Psoas muscle (tissue), 8 donors: ENCODE results near the gene FAM163B. TPM values are rescaled to one million over a fixed set of nuclear protein-coding genes. Genes with fewer than 3 reads are reported as not detected.

ENCODE experiments used
- ATAC-seq, 4 donors: fragments of 200-7000 bp; cut with Tn5 transposase; one replicate each; pipeline ENCODE4 v1.9.1; 2020; ENCODE audit warnings: moderate library complexity in 3 of 4, mild to moderate bottlenecking in 2 of 4
- DNase-seq, 2 donors: peaks; one replicate each; pipeline ENCODE4 v3.0.0-alpha.2; 2020
- H3K27ac ChIP-seq: fragments of 200-600 bp; one replicate; pipeline ENCODE4 v1.8.0; 2022
- H3K27me3 ChIP-seq, 3 donors: fragments of 200-600 bp in 1 of 3; one replicate each; pipeline versions ENCODE4 v1.6.1 to v1.8.0; 2013 to 2022; ENCODE audit warnings: low read length in 2 of 3, mild to moderate bottlenecking in 2 of 3, moderate library complexity in 1 of 3; ENCODE audit not compliant: insufficient read depth in 3 of 3
- H3K36me3 ChIP-seq, 2 donors: fragments of 200-600 bp in 1 of 2; one replicate each; pipeline versions ENCODE4 v1.6.1 to v1.8.0; 2013 to 2022; ENCODE audit warnings: low read depth in 1 of 2, mild to moderate bottlenecking in 1 of 2, moderate library complexity in 1 of 2; ENCODE audit not compliant: insufficient read depth in 1 of 2
- H3K4me1 ChIP-seq: fragments of 200-600 bp; one replicate; pipeline ENCODE4 v1.8.0; 2022
- H3K4me3 ChIP-seq: fragments of 200-600 bp; one replicate; pipeline ENCODE4 v1.8.0; 2022; ENCODE audit warnings: mild to moderate bottlenecking
- H3K9me3 ChIP-seq: fragments of 200-600 bp; one replicate; pipeline ENCODE4 v1.8.0; 2022
- WGBS, 3 donors: extraction: QIAGEN DNeasy Blood & Tissue Kit; methylation state at CpG; one replicate each; pipeline versions ENCODE4 v1.1.6 to v1.1.7; 2013; 5-methylcytosine and 5-hydroxymethylcytosine counted together
- intact Hi-C, 2 donors: fragments of 100-400 bp; cut with DNase I; formaldehyde crosslinking; loops; one replicate each; pipeline versions ENCODE4 v1.11.0 to v1.14.2; 2022
- polyA plus RNA-seq, 3 donors: library from polyadenylated mRNA; stranded (reverse); fragments of 200-250 nt; gene quantifications; one replicate each; pipeline ENCODE4 v1.2.3, GENCODE V29; 2013
- total RNA-seq, 4 donors: library from RNA; stranded (reverse); fragmentation: NEBNext Ultra II Directional in 2 of 4; extraction: Animal tissue kit (Norgen Biotek cat#: 25700) in 2 of 4; gene quantifications; one replicate each; pipeline versions ENCODE4 v1.2.1 to v1.2.4, GENCODE V29; 2021 to 2023
- TF ChIP-seq, protein P1 (sequence below): fragments of 200-600 bp; IDR thresholded peaks from one replicate; pipeline ENCODE4 v1.8.0; 2022; ENCODE audit warnings: antibody characterized with exemption
- donor health status: healthy with polysubstance abuse.
- donor health status: DM: no; HTN: no; CAD: no; lungs with moderate emphysema.
- donor health status: Bipolar disorder and iron deficiency.
- donor health status: healthy.
- donor health status: DM: yes; HTN: yes; CAD: no.
- donor health status: DM: no; HTN: no; CAD: no.
- donor health status: DM: no; HTN: no; CAD: no.
- donor health status: DM: yes; HTN: yes; CAD: no.

Gene FAM163B
- total and polyA plus RNA-seq, 7 donors = not detected

DNA sequence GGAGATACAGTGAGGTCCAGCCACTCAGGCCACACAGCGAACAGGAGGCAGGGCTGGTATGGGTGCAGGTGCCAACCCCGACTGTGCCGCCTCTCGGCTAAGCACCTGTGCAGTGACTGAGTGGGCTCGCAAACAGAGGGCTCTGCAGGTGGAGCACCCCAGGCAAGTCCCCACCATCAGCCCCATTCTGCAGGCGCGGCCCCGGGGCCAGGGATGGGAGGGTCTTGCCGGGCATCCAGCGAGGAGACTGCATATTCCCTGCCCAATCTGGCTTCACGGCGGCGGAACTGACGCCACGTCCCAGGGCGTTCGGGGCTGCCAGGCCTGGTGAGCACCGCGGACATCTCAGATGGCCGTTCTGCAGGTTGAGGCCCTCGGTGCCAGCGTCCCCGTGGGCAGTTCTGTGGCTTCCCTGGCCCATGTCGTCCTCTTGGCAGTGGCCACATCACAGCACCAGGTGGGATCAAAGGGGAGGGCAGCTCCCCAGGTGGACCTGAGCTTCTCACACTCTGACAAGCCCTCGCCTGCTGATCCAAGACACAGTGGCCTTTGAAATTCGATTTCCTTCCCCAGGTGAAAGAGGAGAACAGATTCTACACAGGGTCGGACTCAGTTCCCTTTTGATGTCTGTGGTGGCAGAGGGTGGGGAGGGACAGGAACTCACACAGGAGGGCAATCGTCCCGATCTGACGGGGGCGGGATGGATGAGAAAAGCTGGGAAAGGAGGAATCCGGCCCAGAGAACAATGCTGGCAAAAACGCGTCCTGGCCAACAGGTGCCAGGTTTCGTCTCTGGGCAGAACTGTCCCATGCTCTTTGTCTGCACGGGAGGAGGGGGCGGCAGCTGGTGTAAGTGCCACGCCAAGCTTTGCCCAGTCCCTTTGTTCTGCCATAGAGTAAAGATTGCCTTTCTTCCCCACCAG lies 45.8 kb upstream of the FAM163B start:
- H3K4me3 ChIP-seq = no peak overlapping the region
- no peaks in the 10 kb centered on the region for H3K36me3 ChIP-seq
- ATAC-seq (no peak), DNase-seq (no peak)
- intact Hi-C loops = no loop called here
- H3K27me3 ChIP-seq = peaks cover 0 to 74% (median 15%) of the 10 kb centered on the region in 3 donors
- WGBS, 3 donors = 42 to 49% (median 44%) methylated on average over 38 of the region's 38 CpGs
- TF ChIP-seq, protein P1, sequence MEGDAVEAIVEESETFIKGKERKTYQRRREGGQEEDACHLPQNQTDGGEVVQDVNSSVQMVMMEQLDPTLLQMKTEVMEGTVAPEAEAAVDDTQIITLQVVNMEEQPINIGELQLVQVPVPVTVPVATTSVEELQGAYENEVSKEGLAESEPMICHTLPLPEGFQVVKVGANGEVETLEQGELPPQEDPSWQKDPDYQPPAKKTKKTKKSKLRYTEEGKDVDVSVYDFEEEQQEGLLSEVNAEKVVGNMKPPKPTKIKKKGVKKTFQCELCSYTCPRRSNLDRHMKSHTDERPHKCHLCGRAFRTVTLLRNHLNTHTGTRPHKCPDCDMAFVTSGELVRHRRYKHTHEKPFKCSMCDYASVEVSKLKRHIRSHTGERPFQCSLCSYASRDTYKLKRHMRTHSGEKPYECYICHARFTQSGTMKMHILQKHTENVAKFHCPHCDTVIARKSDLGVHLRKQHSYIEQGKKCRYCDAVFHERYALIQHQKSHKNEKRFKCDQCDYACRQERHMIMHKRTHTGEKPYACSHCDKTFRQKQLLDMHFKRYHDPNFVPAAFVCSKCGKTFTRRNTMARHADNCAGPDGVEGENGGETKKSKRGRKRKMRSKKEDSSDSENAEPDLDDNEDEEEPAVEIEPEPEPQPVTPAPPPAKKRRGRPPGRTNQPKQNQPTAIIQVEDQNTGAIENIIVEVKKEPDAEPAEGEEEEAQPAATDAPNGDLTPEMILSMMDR = no peak
- H3K9me3 ChIP-seq = no peaks in the 10 kb centered on the region
- H3K4me1 ChIP-seq = peaks cover 3% of the 10 kb centered on the region
- H3K27ac ChIP-seq = no peak overlapping the region

DNA sequence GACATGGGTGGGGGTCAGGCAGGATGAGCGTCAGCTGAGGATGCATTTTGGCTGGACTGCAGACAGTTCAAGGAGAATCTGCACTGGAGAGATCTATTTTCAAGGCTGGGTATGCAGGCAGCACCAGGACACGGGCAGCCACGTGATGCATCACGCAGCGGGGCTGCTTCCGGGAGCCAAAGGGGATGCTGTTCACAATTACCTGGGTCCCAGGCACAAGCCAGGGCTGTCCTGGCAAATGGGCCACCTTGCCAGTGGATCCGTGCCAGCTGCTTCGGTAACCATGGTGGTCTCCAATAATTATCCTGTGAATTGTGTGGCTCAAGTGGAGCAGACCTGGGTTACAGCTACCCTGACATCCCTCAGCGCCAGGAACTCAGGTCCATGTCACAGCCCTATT lies 44.4 kb upstream of the FAM163B start:
- no peak for ATAC-seq
- H3K27me3 ChIP-seq = peaks cover 2 to 67% (median 15%) of the 10 kb centered on the region in 3 donors
- H3K27ac ChIP-seq = no peak overlapping the region
- DNase-seq = no peak
- H3K4me1 ChIP-seq = no peaks in the 10 kb centered on the region
- TF ChIP-seq, protein P1 = no peak
- WGBS, 3 donors = 56 to 62% (median 60%) methylated on average over 9 of the region's 9 CpGs
- no peaks in the 10 kb centered on the region for H3K36me3 ChIP-seq
- H3K4me3 ChIP-seq = no peak overlapping the region
- intact Hi-C loops = no loop called here
- no peaks in the 10 kb centered on the region for H3K9me3 ChIP-seq

DNA sequence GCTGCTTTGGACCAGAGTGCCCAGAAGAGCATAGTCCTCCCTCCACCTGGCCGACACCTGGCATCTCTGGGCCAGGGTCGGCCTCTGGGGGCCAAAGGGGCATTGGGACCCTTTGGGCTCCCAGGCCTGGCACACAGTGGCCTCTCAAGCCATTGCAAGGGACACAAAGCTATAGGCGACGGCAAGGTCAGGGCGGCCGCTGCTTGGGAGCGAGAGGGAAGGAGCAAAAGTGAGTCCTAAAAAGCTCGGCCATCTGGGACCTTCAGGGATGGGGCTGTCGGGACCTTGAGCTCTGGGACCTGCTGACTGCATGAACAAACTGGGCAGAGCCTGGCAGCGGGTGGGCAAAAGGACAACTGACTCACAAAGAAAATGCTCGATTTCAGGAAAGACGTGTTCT lies 40.8 kb upstream of the FAM163B start:
- Histone ChIP-seq H3K4me3 (no peak overlapping the region), H3K27ac (no peak overlapping the region), H3K9me3 (no peaks in the 10 kb centered on the region), H3K4me1 (no peaks in the 10 kb centered on the region), H3K36me3 (no peaks in the 10 kb centered on the region), H3K27me3 (peaks cover 2 to 58% (median 7%) of the 10 kb centered on the region in 3 donors)
- TF ChIP-seq, protein P1 = no peak
- ATAC-seq (no peak), DNase-seq (no peak)
- 81 to 84% (median 82%) methylated on average over 12 of the region's 12 CpGs for WGBS, 3 donors
- intact Hi-C loops = no loop called here

DNA sequence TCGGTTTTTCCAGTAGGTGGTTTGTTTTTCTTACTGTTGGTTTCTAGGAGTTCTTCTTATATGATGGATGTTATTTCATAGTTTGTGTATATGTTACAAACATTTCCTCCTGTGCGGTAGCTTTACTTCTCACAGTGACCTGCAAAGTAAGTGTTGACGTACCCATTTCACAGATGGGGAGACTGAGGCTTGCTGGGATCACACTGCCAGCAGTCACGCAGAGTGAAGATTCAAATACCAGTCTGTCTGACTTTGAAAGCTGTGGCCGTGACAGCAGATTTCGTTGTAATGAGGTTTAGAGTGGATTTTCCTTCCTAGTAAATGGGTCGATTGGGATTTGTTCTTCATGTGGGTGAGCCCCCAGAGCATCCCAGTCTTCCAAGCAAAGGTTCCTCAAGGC lies 40.0 kb upstream of the FAM163B start:
- Histone ChIP-seq H3K27ac (no peak overlapping the region), H3K4me1 (no peaks in the 10 kb centered on the region), H3K4me3 (no peak overlapping the region), H3K27me3 (peaks cover 2 to 49% (median 5%) of the 10 kb centered on the region in 3 donors), H3K36me3 (no peaks in the 10 kb centered on the region), H3K9me3 (no peaks in the 10 kb centered on the region)
- WGBS, 3 donors = 84 to 87% (median 85%) methylated on average over 7 of the region's 7 CpGs
- TF ChIP-seq, protein P1 = no peak
- DNase-seq = no peak
- ATAC-seq = no peak
- intact Hi-C loops = no loop called here
